T-cell (primary cell): ENCODE results near the gene ERC2. TPM values are rescaled to one million over a fixed set of nuclear protein-coding genes. Genes with fewer than 3 reads are reported as not detected.

Source experiments
- ATAC-seq, 4 experiments: fragments of 200-7000 bp in 3 of 4; fragments of 150-1000 bp in 1 of 4; cut with Tn5 transposase; replicated peaks in 1 of 4; 1 replicate in 3 of 4; 2 replicates in 1 of 4; pipeline ENCODE4 v1.10.0; 2021; ENCODE audit warnings: moderate library complexity in 3 of 4, mild to moderate bottlenecking in 2 of 4, moderate number of reproducible peaks in 1 of 4
- CTCF ChIA-PET, 2 donors: fragments of 300-600 bp; sonication (Branson Sonifier 250); formaldehyde crosslinking; loops; one replicate each; lab custom pipeline; 2022; ENCODE audit warnings: antibody characterized with exemption in 2 of 2; lab: Charles Lee
- POLR2A ChIA-PET, 2 donors: fragments of 300-600 bp; sonication (Branson Sonifier 250); formaldehyde crosslinking; loops; one replicate each; lab custom pipeline; 2022; ENCODE audit warnings: antibody characterized with exemption in 2 of 2; lab: Charles Lee
- DNase-seq, 35 experiments: peaks; one replicate each; pipeline versions ENCODE4 v3.0.0 to v3.0.0-alpha.2; 2013 to 2023
- H3K27ac ChIP-seq: one replicate; pipeline ENCODE4 v1.5.1; 2013; ENCODE audit warnings: low read length
- H3K27me3 ChIP-seq, 2 experiments: replicated peaks in 1 of 2; 1 replicate in 1 of 2; 2 replicates in 1 of 2; pipeline versions ENCODE4 v1.6.1 to v1.7.0; 2013; ENCODE audit warnings: low read length in 1 of 2, mixed read lengths in 1 of 2; ENCODE audit not compliant: control insufficient read depth in 2 of 2, insufficient read depth in 2 of 2; ENCODE audit errors: extremely low read depth in 1 of 2
- H3K36me3 ChIP-seq, 2 donors: 1 replicate in 1 of 2; 2 replicates in 1 of 2; pipeline versions ENCODE4 v1.6.1 to v1.7.0; 2013; ENCODE audit warnings: low read length in 1 of 2; ENCODE audit not compliant: control insufficient read depth in 2 of 2, insufficient read depth in 1 of 2; ENCODE audit errors: extremely low read depth in 1 of 2
- H3K4me1 ChIP-seq, 2 experiments: 1 replicate in 1 of 2; 2 replicates in 1 of 2; pipeline versions ENCODE4 v1.6.1 to v1.7.0; 2013; ENCODE audit warnings: low read length in 2 of 2, mixed read lengths in 1 of 2; ENCODE audit not compliant: insufficient read depth in 2 of 2, control insufficient read depth in 1 of 2; ENCODE audit errors: extremely low read depth in 1 of 2
- H3K4me3 ChIP-seq, 2 donors: 1 replicate in 1 of 2; 2 replicates in 1 of 2; pipeline versions ENCODE4 v1.5.1 to v1.7.0; 2013; ENCODE audit warnings: mild to moderate bottlenecking in 2 of 2, low read length in 1 of 2, moderate library complexity in 1 of 2; ENCODE audit not compliant: control insufficient read depth in 1 of 2; ENCODE audit errors: extremely low read depth in 1 of 2
- H3K9me3 ChIP-seq: 2 replicates; pipeline ENCODE4 v1.7.0; 2013
- H3K27ac Mint-ChIP-seq, 2 donors: one replicate each; pipeline ENCODE4 v1.8.0; 2020 to 2021; ENCODE audit warnings: mild to moderate bottlenecking in 2 of 2, mixed read lengths in 2 of 2
- H3K27me3 Mint-ChIP-seq, 2 donors: one replicate each; pipeline ENCODE4 v1.8.0; 2021 to 2022; ENCODE audit warnings: mixed read lengths in 2 of 2
- H3K36me3 Mint-ChIP-seq: one replicate; pipeline ENCODE4 v1.8.0; 2021; ENCODE audit warnings: mixed read lengths
- H3K4me1 Mint-ChIP-seq, 3 donors: one replicate each; pipeline ENCODE4 v1.8.0; 2020 to 2022; ENCODE audit warnings: mixed read lengths in 3 of 3, mild to moderate bottlenecking in 1 of 3
- H3K4me3 Mint-ChIP-seq, 3 donors: one replicate each; pipeline ENCODE4 v1.8.0; 2020 to 2022; ENCODE audit warnings: mild to moderate bottlenecking in 3 of 3, mixed read lengths in 3 of 3, moderate library complexity in 3 of 3
- H3K9me3 Mint-ChIP-seq, 3 donors: one replicate each; pipeline ENCODE4 v1.8.0; 2020 to 2022; ENCODE audit warnings: mixed read lengths in 3 of 3
- WGBS: methylation state at CpG from one replicate; pipeline ENCODE4 v1.1.5; 2013; ENCODE audit warnings: missing lambda C conversion rate; ENCODE audit not compliant: insufficient coverage; 5-methylcytosine and 5-hydroxymethylcytosine counted together
- total RNA-seq, 35 experiments: library from RNA in 6 of 35; stranded (reverse) in 6 of 35; fragments of 120-200 nt in 1 of 35; gene quantifications; one replicate each; pipeline versions ENCODE4 v1.2.1 to v1.2.4 and lab custom pipeline; 2013 to 2026

The ERC2 gene
- total RNA-seq, 5 donors from 2014 or later (not counting 1 experiment from before 2014, with no cell fraction given) = not detected

GRCh38 chr3:55565521-55565920 is 902.7 kb downstream of the ERC2 start:
- Histone ChIP-seq H3K27me3 (no peaks in the 10 kb centered on the region), H3K4me1 (no peaks in the 10 kb centered on the region), H3K4me3 (no peak overlapping the region), H3K27ac (no peak overlapping the region), H3K36me3 (no peaks in the 10 kb centered on the region), H3K9me3 (no peaks in the 10 kb centered on the region)
- WGBS = 35% methylated on average over 2 of the region's 3 CpGs
- Mint-ChIP-seq H3K27ac (no peak overlapping the region), H3K27me3 (no peaks in the 10 kb centered on the region), H3K36me3 (no peaks in the 10 kb centered on the region), H3K9me3 (peaks cover 0 to 3% (median 0%) of the 10 kb centered on the region in 3 donors), H3K4me3 (no peak overlapping the region), H3K4me1 (no peaks in the 10 kb centered on the region)
- ChIA-PET CTCF (no interaction called here), POLR2A (no interaction called here)
- ATAC-seq = no peak
- DNase-seq = no peak

DNA sequence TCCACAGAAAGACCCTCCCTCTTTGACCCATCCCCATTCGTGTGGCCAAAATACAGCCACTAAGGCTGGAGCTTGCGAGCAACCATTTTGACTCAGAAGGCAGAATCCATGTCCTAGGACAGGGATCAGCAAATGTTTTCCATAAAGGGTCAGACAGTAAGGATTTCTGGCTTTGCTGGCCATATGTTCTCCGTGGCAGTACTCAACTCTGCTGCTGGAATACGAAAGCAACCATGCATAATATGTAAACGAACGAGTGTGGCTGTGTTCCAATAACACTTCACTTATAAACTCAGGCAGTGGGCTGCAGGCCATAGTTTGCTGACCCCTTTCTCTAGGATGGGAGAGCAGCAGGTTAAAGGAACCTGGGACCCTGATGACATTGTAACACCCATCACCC is 903.5 kb downstream of the ERC2 start:
- H3K9me3 Mint-ChIP-seq = peaks cover 0 to 3% (median 0%) of the 10 kb centered on the region in 3 donors
- no peaks in the 10 kb centered on the region for H3K4me1 Mint-ChIP-seq
- no peak overlapping the region for H3K4me3 Mint-ChIP-seq
- Histone ChIP-seq H3K9me3 (no peaks in the 10 kb centered on the region), H3K4me1 (no peaks in the 10 kb centered on the region), H3K27ac (no peak overlapping the region), H3K27me3 (no peaks in the 10 kb centered on the region), H3K36me3 (no peaks in the 10 kb centered on the region), H3K4me3 (no peak overlapping the region)
- H3K36me3 Mint-ChIP-seq = no peaks in the 10 kb centered on the region
- ChIA-PET POLR2A (no interaction called here), CTCF (no interaction called here)
- no peaks in the 10 kb centered on the region for H3K27me3 Mint-ChIP-seq
- DNase-seq (no peak), ATAC-seq (no peak)
- 88% methylated on average over 1 of the region's 6 CpGs for WGBS
- H3K27ac Mint-ChIP-seq = no peak overlapping the region

DNA sequence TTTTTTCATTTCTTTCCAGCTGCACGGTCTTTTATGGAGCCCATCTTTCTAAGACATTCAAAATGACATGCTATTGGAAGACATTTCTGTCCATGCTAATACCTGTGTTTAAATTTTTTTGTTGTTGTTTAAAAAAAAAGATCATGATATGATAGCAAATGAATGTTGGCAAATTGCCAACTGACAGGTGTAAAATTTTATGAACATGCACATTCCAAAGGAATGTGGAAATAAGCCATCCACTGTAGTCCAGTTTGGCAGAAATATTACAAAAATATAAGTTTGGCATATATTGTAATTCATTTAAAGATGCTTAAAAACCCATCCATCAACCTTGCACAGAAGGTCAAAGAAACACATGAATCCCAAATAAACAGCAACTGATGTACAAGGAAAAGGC is 905.6 kb downstream of the ERC2 start:
- H3K9me3 ChIP-seq = no peaks in the 10 kb centered on the region
- DNase-seq = no peak
- H3K27ac ChIP-seq = no peak overlapping the region
- H3K36me3 ChIP-seq = no peaks in the 10 kb centered on the region
- POLR2A ChIA-PET = interaction anchor here in 1 of 2 donors (0.7 kb wide), 1 partner anchor 276 kb away, joined by 7 read pairs; no protein-coding TSS in a partner anchor
- H3K36me3 Mint-ChIP-seq = no peaks in the 10 kb centered on the region
- CTCF ChIA-PET = interaction anchor here in 1 of 2 donors (0.5 kb wide), 1 partner anchor 8 kb away, joined by 3 read pairs; no protein-coding TSS in a partner anchor
- H3K4me3 ChIP-seq = no peak overlapping the region
- H3K9me3 Mint-ChIP-seq = no peaks in the 10 kb centered on the region
- ATAC-seq = no peak
- no CpG with 5 or more reads among the region's 1 CpG for WGBS
- H3K27ac Mint-ChIP-seq = no peak overlapping the region
- H3K27me3 ChIP-seq = no peaks in the 10 kb centered on the region
- no peaks in the 10 kb centered on the region for H3K27me3 Mint-ChIP-seq
- no peaks in the 10 kb centered on the region for H3K4me1 Mint-ChIP-seq
- H3K4me1 ChIP-seq = no peaks in the 10 kb centered on the region
- H3K4me3 Mint-ChIP-seq = no peak overlapping the region

DNA sequence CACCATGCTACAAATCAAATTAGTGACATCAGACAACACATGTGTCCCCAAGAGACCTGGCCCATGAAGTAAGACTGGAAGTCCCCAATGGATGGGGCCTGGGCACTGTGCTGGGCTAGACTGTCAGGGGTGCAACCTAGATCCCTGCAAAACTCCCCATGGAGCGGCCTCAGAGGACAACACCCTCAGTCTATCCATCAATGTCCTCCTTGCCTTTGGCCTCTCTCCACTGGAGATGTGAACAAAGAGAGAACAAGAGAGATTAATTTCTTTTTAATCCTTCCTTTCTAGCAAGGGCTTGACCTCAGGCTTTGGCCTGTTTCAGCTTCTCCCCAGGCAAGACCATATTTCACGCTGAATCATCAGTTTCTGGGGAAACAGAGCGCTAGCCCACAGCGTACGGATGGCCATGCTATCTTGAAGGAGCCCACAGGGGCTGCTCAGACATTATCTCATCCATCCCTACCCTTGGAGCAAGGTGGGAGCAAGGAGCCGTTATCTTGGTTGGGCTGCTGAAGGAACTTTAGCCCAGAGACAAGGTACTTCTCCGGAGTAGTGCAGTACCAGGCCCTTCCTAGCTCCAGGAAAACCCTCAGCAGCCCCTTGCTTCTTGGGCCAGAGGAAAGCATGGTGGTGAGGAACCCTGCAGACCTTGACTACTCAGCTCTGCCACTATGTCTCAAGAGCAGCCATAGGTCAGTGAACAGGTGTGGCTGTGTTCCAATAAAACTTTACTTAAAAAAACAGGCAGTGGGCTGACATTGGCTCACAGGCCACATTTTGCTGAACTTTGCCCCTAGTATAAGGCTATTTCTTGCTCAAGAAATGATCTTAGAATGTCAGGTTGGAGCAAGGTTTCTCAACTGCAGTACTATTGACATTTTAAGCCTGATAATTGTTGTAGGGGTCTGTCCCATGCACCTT is 908.5 kb downstream of the ERC2 start:
- H3K4me1 ChIP-seq = no peaks in the 10 kb centered on the region
- H3K27ac ChIP-seq = no peak overlapping the region
- Mint-ChIP-seq H3K27ac (no peak overlapping the region), H3K4me3 (no peak overlapping the region), H3K4me1 (no peaks in the 10 kb centered on the region), H3K9me3 (no peaks in the 10 kb centered on the region), H3K27me3 (no peaks in the 10 kb centered on the region), H3K36me3 (no peaks in the 10 kb centered on the region)
- H3K27me3 ChIP-seq = no peaks in the 10 kb centered on the region
- 86% methylated on average over 4 of the region's 7 CpGs for WGBS
- ChIA-PET POLR2A (no interaction called here), CTCF (no interaction called here)
- no peaks in the 10 kb centered on the region for H3K9me3 ChIP-seq
- no peaks in the 10 kb centered on the region for H3K36me3 ChIP-seq
- ATAC-seq (no peak), DNase-seq (no peak)
- no peak overlapping the region for H3K4me3 ChIP-seq

DNA sequence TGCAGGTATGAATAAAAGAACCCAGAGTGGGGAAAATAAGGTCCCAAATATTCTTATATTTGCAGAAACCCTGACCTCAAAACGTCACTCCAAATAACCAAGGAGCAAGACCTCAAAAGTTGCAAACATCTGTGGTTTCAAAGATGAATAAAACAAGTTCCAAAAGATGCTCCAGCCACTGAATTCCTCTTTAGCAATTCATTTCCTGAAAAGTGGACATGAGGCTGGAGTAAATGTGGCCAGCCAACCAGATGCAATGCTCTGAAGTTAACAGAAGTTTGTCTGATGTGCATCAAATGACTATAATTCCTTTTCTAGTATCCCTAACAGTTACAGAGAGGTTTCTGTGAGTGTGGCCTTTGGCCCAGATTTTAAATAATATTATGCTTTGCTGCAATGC is 910.0 kb downstream of the ERC2 start:
- ATAC-seq = no peak
- CTCF ChIA-PET = no interaction called here
- Histone ChIP-seq H3K4me1 (no peaks in the 10 kb centered on the region), H3K27ac (no peak overlapping the region), H3K4me3 (no peak overlapping the region), H3K27me3 (no peaks in the 10 kb centered on the region), H3K9me3 (no peaks in the 10 kb centered on the region), H3K36me3 (no peaks in the 10 kb centered on the region)
- Mint-ChIP-seq H3K27me3 (no peaks in the 10 kb centered on the region), H3K36me3 (no peaks in the 10 kb centered on the region), H3K9me3 (no peaks in the 10 kb centered on the region), H3K4me3 (no peak overlapping the region), H3K4me1 (no peaks in the 10 kb centered on the region), H3K27ac (no peak overlapping the region)
- WGBS = no CpG with 5 or more reads among the region's 1 CpG
- DNase-seq = no peak
- POLR2A ChIA-PET = no interaction called here

DNA sequence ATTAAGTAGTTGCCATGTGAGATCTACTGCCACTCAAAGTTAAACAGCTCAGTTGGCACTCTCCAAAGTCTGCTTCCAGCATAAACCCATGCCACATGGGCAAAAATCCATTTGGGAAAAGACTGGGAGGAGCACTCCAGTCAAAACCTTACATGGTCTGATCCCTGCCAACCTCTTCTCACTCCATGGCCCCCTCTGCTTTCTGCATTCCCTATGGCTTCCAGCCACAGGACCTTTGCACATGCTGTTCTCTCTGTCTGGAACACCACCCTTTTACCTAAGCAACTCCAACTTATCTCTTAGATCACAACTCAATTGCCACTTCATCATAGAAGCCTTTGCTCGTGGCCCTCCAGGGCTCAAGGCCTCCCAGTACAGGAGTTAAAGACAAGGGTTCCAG is 910.7 kb downstream of the ERC2 start:
- CTCF ChIA-PET = no interaction called here
- H3K27ac Mint-ChIP-seq = no peak overlapping the region
- no peaks in the 10 kb centered on the region for H3K27me3 ChIP-seq
- no peaks in the 10 kb centered on the region for H3K36me3 ChIP-seq
- no peaks in the 10 kb centered on the region for H3K4me1 ChIP-seq
- no peak overlapping the region for H3K4me3 Mint-ChIP-seq
- H3K27me3 Mint-ChIP-seq = no peaks in the 10 kb centered on the region
- POLR2A ChIA-PET = no interaction called here
- no peaks in the 10 kb centered on the region for H3K9me3 Mint-ChIP-seq
- WGBS = 40% methylated on average over 1 of the region's 1 CpG
- no peak for DNase-seq
- no peaks in the 10 kb centered on the region for H3K4me1 Mint-ChIP-seq
- H3K27ac ChIP-seq = no peak overlapping the region
- no peaks in the 10 kb centered on the region for H3K9me3 ChIP-seq
- ATAC-seq = no peak
- H3K36me3 Mint-ChIP-seq = no peaks in the 10 kb centered on the region
- H3K4me3 ChIP-seq = no peak overlapping the region
